NCI-H2029 (cell line): ENCODE results near the gene JADE2.
"Not testable (repeated sequence)": the region's sequence is repeated elsewhere in the genome, so short reads cannot be mapped to it uniquely, and the experiment has no call there.

Experiments used
- DNase-seq: peaks from one replicate; lab custom pipeline; 2025; lab: John Stamatoyannopoulos, UW

Gene JADE2

DNA sequence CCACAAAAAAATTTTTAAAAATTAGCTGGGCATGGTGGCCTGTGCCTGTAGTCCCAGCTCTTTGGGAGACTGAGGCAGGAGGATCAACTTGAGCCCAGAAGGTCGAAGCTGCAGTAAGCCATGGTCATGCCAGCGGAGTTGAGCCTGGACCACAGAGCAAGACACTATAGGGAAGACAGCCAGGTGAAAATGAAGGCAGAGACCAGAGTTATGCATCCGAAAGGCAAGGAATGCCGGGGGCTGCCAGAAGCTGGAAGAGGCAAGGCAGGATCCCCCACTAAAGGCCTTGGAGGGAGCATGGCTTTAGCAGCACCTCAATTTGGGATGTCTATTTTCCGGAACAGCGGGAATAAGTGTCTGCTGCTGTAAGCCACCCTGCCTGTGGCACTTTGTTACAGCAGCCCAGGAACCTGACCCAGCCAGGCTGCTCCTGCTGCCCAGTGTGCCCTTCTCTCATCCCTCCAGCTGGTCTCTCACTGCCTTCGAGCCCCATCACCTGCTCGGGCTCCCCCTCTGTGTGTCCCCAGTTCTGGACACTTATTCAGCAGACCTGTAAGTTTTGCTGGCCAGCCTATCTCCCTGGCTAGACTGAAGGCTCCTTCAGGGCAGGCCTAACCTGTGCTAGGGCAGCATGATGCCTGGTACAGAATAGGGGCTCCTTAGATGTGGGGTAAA lies 16.8 kb upstream of the JADE2 start:
- DNase-seq = no peak

DNA sequence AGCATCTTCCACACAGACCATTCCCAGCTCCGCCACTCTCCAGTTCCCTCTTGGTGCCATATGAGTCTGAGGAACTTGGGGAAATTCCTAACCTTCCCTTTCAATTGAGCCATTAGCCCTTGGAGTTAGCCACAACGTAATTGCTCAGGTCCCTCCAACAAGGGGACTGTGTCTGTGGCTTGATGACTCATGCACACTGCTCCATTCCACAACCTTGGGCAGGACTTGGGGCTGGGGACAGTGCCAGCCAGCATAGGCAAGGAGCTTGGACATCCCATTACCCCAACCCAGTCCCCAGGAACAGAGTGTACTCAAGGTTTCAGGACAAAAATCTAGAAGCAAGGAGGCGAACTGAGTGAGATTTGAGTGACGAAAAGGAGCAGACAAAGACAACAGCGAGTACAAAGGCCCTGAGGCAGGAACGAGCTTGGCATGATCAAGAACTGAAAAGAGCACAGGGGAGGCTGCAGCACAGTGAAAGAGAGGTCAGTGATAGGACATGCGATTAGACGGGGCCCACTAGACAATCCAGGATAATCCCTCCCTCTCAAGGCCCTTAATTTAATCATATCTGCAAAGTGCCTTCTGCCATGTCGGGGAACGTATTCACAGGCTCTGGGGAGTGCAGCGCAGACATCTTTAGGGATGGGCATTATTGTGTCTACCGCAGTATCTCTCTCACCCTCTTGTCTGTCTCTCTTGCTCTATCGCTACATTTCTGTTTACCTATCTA lies 16.0 kb upstream of the JADE2 start:
- DNase-seq = no peak

DNA sequence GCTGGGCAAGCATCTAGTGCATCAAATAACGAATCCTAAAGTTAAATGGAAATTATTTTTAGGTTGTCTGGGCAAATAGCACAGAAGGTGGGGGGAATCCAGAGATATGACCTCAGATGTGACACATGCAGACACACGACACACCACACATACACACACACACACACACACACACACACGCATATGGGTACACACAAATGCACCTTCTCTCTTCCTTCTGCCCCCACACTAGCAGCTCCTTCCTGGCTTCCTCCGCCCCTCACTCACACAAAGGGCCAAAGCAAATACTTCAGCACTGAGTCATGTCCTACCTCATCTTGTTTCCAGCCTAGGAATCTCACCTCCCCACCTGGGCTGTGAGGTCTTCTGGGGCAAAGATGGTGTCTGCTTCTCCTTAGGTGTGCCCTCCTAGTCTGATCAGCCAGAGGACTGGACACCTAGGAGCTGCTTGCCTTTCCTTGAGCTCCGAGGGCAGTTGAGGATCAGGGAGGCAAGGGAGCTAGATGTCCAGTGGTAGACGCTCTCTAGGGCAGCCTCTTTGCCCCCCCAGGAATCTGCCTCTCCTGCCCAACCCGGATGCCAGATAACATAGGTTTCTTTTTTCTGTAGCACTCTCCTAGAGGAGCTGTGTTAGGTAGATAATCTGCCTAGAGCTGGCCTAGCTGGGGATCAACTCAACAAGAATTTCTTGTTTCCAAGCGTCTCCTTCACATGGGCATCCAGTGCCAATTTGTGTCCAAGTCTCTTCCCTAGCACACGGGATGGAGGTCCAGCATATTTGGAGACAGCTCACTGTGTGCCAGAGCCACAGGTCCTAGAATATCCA lies 14.3 kb upstream of the JADE2 start:
- DNase-seq = peak; percentile 38

DNA sequence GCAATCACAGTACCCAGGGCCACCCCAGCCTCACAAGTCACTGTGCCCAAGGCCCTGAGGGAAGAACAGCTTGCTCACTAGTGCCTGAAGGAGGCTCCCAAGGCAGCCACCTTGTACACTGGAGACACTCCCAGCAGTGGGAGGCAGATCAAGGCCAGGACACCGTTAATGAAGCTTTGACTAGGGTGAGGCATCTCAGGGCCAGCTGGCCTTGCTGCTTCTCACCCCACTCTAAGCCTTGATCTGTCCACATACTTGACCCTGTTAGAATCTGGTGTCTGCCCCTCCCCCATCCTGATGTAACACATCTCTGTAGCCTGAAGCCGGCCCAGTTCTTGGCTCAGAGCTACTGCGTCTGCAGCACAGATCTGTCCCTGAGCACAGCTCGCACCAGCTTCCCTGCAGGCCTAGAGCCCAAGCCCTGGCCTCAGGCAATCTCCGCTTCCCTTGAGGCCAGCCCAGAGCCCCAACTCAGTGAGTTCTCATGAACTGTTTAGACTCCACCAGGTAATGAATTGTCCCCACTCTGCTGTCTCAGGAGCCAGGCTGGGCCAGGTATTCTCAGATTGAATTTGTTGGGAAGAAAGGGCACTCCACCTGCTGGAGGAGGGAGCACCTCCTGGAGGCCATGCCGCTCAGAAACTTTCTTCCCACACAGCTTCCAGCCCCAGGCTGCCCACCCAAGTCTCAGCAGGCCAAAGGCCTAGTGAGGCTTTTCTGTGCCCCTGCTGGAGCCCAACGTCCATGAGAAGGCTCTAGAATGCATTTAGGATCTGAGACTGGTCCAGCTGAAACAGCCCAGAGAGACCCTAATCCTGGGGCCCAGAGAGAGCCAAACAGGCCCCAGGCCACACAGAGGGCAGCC lies 13.4 kb upstream of the JADE2 start:
- peak; percentile 32 for DNase-seq

DNA sequence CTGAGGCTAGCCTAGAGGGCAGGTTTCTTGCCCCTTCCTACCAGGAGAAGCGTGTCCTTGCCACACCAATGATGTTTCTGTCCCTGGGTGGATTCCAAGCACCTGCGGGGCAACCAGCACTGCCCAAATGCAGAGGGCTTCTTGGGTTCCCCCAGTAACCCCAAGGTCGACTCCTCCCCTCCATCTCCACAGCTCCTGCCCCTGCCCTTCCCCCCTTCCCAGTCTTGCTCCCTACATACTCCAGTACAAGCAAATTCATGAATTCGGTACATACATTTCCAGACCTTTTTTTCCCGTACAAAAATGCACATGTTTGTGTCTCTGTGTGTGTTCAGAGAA lies 12.8 kb upstream of the JADE2 start:
- no peak for DNase-seq

DNA sequence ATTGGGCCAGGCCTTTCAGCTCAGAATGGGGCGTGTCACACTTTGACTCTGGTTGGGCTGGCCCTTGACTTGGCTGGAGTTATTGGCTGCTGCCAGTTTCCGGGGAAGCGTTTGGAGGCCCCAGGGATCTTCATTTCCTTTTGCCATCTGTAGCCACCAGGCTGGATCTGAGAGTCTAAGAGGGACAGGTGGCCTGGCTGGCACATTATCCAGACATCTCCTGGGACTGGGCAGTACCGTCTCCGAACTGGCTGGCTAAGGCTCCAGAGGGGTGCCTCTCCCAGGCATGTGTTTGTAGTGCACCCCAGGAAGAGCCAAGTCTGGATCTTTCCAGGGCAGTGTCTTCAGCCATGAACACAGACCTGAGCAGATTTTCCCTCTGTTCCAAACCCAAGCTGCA lies 9.7 kb upstream of the JADE2 start:
- no peak for DNase-seq

DNA sequence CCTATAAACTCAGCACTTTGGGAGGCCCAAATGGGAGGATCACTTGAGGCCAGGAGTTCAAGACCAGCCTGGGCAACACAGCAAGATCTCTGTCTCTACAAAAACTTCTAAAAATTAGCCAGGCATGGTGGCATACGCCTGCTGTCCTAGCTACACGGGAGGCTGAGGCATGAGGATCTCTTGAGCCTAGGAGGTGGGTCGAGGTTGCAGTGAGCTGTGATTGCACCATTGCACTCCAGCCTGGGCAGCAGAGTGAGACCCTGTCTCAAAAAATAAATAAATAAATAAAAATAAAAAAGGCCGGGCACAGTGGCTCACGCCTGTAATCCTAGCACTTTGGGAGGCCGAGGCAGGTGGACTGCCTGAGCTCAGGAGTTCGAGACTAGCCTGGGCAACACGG lies 8.5 kb upstream of the JADE2 start:
- not testable (repeated sequence) for DNase-seq

DNA sequence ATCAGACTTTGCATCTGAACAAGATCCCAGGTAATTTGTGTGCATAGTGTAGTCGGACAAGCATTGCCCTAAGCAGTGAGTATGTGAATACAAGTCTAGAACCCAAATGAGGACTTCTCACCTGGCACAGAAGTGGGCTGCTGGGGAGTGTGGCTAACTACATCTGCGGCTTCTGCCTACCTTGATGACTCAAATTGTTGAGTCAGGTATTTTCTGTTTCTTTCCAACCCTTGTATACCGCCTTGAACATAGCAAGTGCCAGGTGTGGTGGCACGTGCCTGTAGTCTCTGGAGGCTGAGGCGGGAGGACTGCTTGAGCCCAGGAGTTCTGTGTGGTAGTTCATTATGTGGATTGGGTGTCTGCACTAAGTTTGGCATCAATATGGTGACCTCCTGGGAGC lies 7.9 kb upstream of the JADE2 start:
- no peak for DNase-seq

DNA sequence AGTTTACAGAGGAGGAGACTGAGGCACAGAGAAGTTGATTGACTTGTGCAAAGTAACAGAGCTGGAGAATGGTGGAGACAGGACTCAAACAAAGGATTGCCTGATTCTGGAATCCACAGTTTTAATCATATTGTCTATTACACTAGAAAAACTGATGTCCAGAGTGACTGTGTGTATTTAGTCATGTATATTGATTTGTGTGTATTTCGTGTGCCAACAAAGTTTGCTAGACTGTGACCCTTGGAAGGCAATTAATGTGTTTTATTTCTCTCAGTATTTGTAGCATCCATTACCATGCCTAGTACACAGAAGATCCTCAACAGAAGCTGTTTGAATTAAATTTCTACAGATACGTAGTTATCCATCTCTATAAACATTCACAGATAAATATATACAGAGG lies 5.5 kb upstream of the JADE2 start:
- no peak for DNase-seq

DNA sequence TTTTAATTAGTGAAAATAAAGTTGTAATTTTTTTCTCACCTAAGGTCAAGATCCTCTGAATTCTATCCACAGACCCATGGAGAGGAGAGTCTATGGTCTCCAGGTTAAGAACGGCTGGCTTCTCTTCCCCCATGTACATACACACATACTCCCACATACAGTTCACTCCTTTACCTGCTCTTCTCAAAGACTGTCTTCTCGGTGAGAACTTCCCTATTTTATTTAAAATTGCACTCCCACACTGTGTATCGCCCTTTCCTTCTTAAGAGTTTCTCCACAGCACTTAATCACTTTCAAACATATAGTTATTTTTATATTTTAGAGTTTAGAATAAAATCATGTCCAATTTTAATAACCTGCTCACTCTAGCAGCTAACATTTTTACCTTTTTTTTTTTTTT lies 3.6 kb upstream of the JADE2 start:
- DNase-seq = no peak

DNA sequence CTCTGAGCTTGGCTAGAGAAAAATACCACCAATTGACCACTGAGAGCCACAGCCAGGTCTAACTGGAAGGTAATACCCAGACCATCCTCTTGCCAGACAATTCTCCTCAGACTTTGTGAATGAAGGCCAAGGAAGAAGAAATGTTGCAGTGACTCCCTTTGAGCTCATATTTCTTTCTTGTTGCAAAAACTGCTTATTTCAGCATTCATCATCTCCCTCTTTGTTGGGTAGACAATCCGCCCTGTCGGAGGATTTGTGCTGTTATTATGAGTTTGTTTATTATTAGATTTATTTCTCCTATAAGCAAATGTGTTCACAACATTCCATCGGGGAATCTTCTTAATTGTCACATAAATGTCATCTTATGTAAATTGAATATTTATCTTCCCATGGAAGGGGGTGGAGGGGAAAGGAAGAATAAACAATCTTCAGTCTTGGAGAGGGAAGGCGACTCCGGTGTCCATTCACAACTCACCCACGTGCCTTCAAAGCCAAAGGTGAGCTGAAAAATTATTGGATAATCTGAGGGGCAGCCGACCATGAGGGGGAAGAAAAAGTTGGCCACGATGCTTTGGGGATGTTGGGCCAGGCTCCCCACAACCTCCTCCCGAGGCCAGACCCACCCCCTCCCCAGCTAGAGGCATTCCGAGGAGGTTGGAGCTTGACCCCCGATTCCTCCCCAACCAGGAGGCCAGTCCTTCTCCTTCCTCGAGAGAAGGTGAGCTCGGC lies 1.8 kb upstream of the JADE2 start:
- no peak for DNase-seq

DNA sequence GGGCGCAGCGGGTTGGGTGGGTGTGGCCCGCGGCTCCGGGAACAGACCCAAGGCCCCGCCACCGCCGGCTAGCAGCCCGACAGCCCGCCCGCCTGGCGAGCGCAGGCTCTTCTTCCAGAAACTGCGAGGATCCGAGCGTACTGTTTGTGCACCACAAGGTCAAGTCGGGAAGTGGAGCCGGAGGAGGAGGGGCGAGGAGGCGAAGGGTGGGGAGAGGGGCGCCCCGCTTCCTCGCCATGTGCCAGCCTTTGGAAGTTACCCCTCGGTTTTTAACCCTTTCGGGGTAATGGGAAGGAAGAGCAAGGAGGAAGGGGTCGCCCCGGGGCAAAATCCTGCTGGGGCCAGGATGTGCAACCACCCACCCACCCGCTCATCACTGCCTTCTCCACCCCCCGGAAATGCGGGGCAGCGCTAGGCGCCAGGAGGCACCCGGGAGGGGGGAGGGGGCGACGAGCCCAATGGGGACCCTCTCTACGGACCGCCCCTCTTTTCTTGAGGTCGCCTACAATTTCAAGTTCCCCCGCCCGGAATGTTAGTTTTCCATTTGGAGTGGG lies 1.1 kb upstream of the JADE2 start:
- peak; percentile 64 for DNase-seq

DNA sequence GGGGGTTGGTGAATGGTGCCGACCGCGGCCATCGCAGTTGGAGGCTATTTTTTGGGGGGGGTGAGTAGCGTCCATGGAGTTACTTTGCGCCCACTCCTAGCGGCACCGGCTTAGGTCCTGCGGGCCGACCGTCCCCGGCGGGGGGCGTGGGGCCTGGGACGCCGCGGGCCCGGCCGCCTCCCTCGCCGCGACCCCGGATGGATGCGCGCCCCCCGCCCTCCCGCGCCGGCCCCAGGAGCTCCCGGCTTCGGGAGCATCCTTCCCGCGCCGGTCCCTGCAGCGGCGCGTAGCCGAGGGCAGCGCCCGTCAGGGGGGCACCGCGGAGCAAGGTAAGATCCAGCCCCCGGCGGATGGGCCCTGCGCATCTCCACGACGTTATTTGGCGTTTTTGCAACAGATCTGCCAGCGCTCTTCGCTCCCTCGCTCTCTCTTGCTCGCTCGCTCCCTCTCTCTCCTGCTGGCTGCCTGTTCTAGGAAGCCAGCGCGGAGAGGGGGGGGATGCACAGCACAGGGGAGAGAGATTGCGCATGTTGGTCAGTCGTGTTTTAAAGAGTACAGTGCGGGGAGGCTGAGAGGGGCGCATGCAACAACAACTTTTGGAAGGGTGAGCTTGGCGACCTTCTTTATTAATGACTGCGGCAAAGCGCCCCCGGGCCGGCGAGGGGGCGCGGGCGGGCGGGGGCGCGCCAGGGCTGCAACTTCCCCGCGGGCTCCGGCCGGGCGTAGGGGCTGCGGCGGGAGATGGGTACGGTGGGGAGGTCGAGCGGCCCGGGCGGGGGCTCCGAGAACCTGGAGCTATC lies 413 bp downstream of the JADE2 start:
- DNase-seq = peak; percentile 62

DNA sequence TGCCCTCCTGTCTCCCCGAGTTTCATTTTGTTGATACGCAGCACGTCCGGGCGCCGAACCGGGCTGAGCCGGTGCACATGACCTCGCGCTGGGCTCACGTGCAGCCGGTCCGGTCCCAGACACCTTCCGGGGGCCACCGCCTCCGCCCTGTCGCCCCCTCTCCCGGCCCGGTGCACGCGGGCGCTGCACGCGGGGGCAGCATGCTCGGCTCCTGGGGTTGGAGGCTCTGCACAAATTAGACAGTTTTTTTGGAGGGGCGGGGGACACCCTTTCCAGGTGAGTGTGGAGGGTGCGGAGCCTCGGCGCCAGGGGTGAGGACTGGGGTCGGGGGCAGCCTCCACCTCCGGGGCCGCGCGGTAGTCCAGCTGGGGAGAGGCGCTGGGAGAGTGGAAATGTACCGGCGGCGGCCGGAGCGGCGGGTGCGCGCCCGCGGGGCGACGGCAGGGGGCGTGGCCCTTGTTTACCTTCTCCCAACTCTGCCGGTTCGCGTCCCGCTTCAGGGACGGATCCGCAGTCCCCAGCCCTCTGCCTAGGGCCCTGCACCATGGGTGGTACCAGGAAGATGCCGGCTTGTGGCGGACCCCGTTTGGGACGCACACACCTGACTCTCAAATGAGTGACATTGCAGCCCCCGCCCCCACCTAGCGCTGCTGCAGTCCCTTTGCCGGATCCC lies 1.1 kb downstream of the JADE2 start:
- peak; percentile 79 for DNase-seq

DNA sequence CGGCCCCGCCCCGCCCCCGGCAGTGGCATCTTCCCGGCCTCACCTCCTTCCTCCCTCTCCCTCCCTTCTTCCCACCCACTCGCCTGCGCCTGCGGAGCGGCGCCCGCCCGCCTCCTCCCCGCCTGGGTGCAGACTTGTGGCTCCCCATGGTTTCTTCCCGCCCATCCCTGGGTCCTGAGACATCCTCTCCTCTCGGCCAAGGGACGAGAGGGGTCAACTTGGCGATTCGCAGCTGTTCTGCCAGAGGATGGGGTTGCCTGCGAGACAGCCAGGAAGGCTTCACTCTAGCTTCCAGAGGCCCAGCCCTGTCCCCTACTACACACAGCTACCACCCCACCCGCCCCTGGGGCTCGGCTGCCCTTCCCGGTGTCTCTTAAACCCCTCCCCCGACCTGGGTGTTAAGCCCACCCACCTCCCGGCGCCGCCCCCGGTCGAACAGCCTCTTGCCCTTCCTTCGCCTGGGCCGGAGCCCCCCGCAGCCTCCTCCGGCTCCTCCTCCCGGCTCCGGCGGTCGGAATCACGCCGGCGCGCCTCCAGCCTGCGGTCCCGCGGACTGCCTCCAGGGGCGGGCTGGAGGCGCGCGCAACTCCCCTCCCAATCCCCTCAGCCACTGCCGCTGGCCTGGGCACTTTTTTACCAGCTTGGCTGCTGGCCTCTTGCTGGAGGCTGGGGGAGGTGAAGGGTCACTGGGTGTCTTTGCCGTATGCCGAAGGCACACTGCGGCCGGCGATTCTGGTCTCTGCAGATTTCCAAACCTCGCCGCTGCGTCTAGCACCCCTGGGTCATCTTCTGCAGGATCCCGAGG lies 1.9 kb downstream of the JADE2 start:
- DNase-seq = peak; percentile 79

DNA sequence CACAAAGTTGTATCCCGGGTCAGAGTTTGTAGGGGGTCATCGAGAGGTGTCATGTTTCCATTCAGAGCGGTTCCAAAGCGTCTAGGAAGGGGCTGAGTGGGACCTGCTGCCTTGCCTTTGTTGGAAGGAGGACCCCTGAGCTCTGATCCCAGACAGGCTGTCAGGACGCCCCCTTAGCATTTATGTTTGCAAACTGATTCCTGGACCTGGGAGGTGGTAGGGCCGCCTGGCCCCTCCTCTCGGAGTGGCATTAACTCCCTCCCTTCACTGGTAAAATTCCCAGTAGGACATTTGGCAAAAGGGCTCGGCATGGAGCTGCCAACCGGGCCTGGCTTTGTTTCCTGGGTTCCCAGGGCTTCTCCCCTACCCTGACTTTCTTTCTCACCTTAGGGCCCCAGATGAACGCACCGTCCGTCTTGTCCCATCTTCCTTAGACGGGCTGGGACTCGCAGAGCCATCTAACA lies 2.5 kb downstream of the JADE2 start:
- no peak for DNase-seq

DNA sequence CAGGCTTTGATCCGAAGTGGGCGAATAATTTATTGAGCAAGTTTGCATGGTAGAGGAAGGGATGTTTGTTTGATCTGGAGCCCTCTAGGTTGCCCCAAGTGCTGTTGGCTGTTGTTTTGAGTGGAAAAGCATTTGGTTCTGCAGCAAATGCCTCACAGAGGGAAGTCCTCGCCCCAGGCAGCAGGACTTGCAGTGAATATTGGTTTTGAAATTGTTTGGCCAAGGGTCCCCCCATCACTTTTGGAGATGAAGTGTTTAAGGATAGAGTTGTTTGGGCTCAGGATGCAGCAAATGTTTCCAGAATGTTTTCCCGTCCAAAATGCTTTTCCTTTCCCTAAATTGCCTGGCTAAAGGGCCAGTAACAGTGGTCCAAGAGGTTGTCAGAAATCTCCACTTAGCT lies 3.1 kb downstream of the JADE2 start:
- DNase-seq = no peak

DNA sequence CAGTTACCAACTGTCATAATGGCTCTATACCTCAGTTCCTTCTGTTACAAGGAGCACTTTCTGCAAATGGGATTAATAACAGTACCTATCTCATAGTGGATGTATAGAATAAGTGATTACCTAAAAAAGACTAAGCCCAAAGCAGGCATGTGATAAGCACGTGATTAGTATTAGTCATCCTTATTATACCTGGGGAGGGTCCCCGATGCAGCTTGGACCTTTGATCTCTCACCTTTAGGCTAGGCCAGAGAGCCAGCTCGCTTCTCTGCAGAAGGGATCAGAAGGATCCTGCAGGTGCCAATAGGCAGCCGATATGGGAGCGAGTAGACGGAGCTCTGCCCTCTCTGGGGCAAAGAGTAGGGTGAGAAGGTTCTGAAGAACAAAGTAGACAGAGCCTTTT lies 4.0 kb downstream of the JADE2 start:
- DNase-seq = no peak
